GM12872 (cell line): Measurements from ENCODE around the gene PTGDR2.

Experiments used
- CTCF ChIP-seq: IDR thresholded peaks from 3 replicates; pipeline ENCODE4 v1.5.1; 2011; ENCODE audit warnings: low read depth, mild to moderate bottlenecking, low read length, moderate library complexity; ENCODE audit not compliant: insufficient read depth

PTGDR2 gene

GRCh38 chr11:60841797-60842667 lies 13.7 kb downstream of the PTGDR2 start, which contains the start of gene CCDC86:
CCDC86 (plus strand) TSS chr11:60842113; CDS start chr11:60842125, 12 bp downstream.
- TF ChIP-seq CTCF, result no peak

GRCh38 chr11:60840470-60841430 lies 15.0 kb downstream of the PTGDR2 start:
- TF ChIP-seq CTCF, result no peak

GRCh38 chr11:60838132-60838531 lies 17.6 kb downstream of the PTGDR2 start:
- peak; percentile 15; the same call in 1 of the 3 replicates for TF ChIP-seq CTCF

- no peak for TF ChIP-seq CTCF
These were observed 18.8 kb downstream of the PTGDR2 start for GRCh38 chr11:60836866-60837515.

- TF ChIP-seq CTCF, result no peak
These were observed 20.3 kb downstream of the PTGDR2 start for GRCh38 chr11:60835534-60835846.

- TF ChIP-seq CTCF, result no peak
These were observed 20.8 kb downstream of the PTGDR2 start for GRCh38 chr11:60834742-60835533.
